ENCODE measurements around the gene IL24.

IL24 gene

DNA sequence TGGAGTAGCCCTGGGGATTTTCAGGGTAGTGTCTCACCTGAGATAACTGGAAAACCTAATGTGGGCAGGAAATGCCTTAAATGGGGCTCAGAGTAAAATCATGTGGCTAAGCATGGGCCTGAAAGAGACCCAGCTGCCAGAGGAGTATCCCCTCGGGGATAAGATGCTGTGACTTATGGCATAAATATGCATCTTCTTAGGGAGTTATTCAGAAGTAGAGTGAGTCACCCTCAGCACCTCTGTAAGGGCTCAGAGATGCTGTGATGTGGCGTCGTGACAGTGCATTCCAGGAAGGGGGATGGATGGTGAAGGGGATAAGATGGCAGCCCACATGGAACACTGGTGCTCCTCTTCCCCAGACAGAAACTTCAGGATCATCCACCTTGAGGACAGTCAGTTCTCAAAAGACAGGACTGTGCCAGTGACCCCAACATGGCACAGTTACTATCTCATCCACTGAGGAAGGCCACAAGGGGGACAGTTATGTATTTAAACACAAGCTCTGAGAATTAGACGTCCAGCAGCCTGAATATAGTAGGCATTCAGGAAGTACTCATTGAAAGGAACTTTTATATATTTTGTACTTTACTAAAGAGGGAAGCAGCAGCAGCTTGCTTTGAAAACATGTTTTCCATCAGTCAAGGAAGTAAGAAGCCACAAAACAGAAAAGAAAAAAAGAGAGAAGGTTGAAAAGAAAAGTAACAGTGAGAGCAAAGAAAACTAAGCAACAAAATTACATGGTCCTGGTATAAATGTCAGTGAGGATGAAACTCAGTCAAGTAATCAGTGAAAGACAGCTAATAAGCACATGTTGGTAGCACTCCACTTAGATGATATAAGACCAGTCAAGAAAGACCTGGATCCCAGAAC lies 8.3 kb downstream of the IL24 start:
- TF ChIP-seq, protein P1, sequence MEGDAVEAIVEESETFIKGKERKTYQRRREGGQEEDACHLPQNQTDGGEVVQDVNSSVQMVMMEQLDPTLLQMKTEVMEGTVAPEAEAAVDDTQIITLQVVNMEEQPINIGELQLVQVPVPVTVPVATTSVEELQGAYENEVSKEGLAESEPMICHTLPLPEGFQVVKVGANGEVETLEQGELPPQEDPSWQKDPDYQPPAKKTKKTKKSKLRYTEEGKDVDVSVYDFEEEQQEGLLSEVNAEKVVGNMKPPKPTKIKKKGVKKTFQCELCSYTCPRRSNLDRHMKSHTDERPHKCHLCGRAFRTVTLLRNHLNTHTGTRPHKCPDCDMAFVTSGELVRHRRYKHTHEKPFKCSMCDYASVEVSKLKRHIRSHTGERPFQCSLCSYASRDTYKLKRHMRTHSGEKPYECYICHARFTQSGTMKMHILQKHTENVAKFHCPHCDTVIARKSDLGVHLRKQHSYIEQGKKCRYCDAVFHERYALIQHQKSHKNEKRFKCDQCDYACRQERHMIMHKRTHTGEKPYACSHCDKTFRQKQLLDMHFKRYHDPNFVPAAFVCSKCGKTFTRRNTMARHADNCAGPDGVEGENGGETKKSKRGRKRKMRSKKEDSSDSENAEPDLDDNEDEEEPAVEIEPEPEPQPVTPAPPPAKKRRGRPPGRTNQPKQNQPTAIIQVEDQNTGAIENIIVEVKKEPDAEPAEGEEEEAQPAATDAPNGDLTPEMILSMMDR (IDR thresholded peaks at IDR 0.05; ENCODE audit: low read depth, low read length): no peak
- H3K4me3 ChIP-seq (ENCODE audit: low read depth, low read length): no peak overlapping the region

- TF ChIP-seq, protein P1 (IDR thresholded peaks at IDR 0.05; ENCODE audit: low read depth, low read length): no peak
- no peak overlapping the region for H3K4me3 ChIP-seq (ENCODE audit: low read depth, low read length)
Measured at GRCh38 chr1:206907304-206907991, 10.2 kb downstream of the IL24 start.

DNA sequence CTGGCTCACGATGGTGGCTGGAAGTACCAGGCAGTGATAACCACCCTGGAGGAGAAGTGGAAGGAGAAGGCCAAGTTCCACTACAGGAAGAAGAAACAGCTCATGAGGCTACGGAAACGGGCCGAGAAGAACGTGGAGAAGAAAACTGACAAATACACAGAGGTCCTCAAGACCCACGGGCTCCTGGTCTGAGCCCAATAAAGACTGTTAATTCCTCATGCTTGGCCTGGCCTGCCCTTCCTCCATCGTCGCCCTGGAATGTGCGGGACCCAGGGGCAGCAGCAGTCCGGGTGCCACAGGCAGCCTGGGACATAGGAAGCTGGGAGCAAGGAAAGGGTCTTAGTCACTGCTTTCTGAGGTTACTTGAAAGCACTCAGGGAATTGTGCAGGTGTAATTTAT lies 10.8 kb downstream of the IL24 start:
- TF ChIP-seq, protein P1 (IDR thresholded peaks at IDR 0.05; ENCODE audit: low read depth, low read length): no peak
- H3K4me3 ChIP-seq (ENCODE audit: low read depth, low read length): no peak overlapping the region

DNA sequence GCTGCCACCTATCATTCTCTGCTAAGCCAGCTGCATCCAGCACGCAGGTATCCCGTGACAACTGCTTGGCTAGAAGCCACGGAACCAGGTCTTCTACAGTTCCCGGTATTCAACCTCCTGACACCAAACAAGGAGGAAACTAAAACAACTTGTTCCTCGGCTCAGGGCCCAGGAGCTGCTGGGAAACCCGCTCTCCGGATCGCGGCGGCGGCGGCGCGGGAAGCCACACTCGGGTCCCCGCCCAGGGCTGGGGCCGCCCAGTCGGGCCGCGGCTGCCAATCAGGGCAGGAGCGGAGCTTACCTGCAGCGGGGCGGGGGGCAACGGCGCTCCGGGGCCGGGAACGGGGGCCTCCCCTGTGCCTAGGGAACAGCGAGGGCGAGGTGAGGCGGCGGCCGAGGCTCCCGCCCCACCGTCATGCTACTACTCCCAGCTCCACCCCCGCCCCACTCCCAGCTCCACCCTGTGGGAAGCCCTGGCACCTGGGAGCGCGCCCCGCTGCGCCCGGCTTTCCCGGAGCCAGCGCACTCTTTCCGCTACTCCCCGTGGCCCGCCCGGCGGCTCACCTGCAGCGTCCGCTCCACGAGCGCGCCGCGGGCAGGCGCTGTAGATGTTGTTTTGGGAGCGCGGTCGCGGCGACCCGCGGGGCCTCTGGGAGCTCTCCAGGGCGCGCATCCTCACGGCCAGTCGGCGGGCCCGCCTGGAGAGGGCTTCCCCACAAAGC lies 12.1 kb downstream of the IL24 start:
- TF ChIP-seq, protein P1 (IDR thresholded peaks at IDR 0.05; ENCODE audit: low read depth, low read length): no peak
- peak overlapping the region; percentile 59 for H3K4me3 ChIP-seq (ENCODE audit: low read depth, low read length)

- peak overlapping the region; percentile 59 for H3K4me3 ChIP-seq (ENCODE audit: low read depth, low read length)
- TF ChIP-seq, protein P1 (IDR thresholded peaks at IDR 0.05; ENCODE audit: low read depth, low read length): no peak
Measured at GRCh38 chr1:206909883-206910318, 12.7 kb downstream of the IL24 start.

GRCh38 chr1:206911064-206911663 lies 13.9 kb downstream of the IL24 start:
- H3K4me3 ChIP-seq (ENCODE audit: low read depth, low read length): no peak overlapping the region
- TF ChIP-seq, protein P1 (IDR thresholded peaks at IDR 0.05; ENCODE audit: low read depth, low read length): peak; percentile 71

All from WI38 (cell line).